ENCODE data around the gene DENND2A.
"Not testable (repeated sequence)": the region's sequence is repeated elsewhere in the genome, so short reads cannot be mapped to it uniquely, and the experiment has no call there.

DENND2A gene

DNA sequence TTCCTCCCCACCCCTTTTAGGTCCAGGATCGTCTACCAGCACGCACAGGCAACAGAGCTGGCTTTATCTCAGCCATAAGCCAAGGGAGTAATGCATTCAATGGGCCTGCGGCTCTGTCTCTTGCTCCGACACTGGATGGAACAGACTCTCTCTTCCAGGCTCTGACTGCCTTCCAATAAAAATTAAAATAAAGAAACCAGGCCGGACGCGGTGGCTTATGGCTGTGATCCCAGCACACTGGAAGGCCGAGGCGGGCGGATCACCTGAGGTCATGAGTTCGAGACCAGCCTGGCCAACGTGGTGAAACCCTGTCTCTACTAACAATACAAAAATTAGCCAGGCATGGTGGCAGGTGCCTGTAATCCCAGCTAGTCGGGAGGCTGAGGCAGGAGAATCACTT, 4.1 kb upstream of the DENND2A start:
- not testable (repeated sequence) for DNase-seq

DNA sequence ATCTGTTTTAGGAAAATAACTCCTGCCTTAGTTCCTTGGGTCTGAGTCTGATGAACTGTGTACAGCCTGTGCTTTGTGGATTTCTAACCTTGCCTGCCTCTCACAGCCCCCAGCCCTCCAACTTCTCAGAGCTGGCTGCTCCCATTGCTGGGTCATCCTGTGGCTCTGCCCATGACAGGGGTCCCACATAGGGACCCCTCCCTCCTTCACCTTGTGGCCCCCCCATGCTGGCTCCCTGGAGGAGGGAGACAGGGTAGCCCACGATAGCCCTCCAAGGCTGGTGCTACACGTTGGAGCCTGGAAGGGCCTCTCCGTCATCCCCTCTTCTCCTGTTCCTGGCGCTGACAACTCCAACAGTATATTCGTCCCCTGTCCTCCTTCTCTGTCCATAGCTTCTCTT, 2.8 kb upstream of the DENND2A start:
- DNase-seq: no peak

DNA sequence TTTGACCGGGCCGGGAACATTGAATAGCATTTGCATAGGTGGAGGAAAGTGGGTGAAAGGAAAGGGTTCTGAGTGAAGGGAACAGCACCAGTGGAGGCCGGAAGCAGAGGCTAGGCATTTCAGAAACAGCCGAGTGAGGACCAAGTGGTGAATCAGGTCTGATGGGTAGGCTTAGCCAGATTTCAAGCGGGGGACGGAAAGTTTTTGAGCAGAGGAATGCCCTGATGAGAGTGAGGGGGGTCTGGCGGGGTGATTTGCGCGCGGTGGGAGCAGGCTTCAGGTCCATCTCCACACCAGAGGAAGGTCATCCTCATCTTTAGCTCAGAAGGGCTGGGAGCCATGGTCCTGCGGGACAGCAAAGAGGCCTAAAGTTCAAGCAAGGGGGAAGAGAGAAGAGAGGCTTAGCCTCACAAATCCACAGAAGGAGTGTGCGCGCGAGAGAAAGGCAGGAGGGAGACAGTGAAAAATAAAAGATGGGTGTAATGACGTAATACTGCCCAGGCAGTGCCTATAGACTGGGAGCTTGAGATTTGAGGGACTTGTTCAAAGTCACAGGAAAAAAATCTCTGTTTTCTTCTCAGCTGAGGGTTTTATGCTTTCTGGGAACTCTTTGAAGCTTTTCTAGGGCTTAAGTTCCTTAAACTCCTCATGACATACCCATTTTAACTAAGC, 1.0 kb upstream of the DENND2A start:
- no peak for DNase-seq

DNA sequence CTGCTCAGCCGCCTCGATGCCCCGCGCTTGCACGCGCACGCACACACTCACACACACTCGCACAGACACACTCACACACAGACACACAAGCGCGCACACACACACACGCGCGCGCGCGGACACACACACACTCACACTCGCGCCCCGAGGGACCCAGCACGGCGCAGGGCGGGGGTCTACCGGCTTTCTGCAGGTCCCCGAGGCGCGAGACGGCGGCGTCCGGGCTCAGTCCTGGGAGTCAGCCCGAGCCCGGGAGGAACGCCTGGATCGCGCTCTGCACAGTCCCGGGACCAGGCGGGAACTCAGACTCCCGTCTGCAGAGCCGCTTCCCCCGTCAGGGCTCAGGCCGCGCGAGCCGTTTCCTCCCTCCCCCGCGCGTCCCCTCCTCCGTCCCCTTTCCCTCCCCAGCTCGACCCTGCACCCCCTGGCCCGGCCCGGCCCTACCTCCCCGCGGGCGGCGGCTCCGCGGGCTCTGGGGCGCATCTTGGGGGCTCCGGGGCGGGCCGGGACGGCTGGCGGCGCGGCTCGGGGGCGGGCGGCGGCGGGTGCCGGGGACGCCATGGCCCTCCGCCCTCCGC, 464 bp downstream of the DENND2A start:
- peak; percentile 24 to 29 for DNase-seq

DNA sequence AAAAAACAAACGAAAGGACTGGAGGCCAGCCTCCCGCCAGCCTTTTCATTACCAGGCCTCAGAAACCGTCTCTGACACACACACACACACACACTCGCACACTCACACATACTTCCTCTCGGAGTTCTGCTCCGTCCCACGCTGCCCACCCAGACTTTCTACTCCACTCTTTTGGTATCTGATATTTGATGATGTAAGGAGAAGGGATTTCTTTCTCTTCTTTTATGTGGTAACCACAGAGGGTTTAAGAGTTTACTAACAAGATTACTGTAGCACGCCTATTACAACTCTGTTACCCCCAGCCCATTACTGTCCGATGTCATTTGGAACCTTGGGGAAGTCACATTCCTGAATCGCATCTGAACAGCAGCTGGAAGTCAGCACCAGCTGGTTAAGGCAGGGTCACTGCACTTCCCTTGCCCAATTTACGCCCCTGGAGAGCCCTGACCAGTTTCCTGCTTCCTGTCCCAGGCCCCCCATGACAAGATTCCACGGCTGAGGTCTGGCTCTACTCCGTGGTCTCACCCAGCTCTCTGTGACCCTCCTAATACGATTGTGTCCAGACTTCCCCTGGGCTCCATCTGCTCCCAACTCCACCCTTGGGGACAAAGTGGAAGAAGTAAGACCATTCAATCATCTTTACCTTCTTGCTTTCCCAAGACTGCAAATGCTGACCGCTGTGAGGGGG, 1.1 kb downstream of the DENND2A start:
- no peak for DNase-seq

DNA sequence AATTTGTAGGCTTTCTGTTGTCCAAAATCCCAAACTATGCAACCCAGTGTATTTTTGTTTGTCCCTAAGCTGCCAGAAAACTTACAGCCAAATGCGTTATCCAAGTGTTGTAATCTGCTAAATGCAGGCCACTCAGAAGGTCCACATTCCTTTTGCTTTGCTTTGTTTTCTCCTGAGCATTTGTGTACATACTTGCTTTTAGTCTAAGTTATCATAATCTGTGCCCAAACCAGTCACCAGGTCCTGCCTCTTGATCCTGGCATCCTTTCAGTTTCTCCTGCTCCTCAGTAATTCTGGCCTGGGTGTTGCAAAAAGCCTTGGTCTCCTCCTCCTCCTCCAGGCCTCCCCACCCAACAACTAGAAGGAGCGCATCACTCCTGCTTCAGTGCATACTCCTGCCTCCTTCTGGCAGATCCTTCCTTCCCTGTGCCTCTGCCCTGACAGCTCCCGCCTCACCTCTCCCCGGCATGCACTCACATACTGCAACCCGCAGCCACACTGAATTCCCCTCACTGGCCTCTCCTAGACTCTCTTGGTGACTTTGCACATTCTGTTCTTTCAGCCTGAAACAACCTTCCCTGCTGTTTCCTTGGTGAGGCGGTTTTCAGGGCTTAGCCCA, 2.3 kb downstream of the DENND2A start:
- no peak for DNase-seq

DNA sequence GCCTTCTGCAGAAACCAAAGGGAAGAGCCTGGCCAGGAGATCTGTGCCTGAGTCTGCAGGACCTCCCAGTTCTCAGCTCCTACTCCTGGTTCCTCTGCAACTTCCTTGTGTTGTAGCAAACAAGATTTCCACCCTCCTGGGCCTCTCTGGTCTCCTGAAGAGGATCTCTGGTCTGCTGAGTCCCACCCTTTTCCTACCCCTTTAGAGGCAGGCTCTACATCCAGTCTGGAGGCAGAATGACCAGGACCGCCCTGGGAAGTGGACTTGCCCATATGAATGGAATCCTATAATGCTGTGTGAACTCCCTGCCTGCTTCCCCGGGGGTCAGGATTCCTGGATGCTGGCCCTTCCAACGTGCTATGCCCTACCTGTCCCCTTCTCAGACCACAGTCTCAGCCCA, 3.2 kb downstream of the DENND2A start:
- no peak for DNase-seq

DNA sequence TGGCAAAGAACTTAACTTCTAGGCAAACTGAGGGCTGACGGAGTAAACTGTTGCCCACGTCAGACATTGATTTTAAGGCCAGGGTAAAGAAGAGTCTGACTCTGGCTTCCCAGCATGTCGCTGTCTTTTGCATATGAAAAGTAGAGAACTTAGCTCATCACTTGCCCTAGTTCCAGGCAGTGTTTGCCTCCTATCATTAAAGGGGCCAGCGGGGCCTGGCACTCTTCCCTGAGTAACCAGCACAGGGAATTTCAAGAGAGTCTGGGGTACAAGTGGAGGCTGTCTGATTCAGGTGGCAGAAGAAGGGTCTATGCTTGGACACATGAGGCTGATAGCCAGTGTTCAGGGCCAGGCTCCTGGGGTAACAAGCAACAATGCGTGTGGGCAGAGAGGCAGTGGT, 4.8 kb downstream of the DENND2A start:
- DNase-seq: no peak

DNA sequence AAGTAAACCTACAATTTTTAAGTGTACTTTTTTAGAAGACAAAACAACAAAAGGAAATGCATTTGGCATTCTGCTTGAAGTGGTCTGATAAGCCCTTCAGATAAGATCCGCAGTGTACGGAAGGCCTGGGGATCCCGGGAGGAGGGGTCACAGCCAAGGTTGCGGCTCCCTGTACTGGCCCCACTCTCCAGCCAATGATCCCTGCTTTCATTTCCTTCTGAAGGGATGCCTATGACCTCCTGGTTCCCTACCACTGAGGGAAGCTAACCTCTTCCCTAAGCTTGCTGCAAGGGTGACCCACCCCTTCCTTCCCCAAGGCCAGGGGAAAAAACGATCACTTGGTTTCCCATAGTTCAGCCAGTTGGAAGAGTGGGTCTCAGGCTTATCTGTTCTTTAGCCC, 5.3 kb downstream of the DENND2A start:
- no peak for DNase-seq

DNA sequence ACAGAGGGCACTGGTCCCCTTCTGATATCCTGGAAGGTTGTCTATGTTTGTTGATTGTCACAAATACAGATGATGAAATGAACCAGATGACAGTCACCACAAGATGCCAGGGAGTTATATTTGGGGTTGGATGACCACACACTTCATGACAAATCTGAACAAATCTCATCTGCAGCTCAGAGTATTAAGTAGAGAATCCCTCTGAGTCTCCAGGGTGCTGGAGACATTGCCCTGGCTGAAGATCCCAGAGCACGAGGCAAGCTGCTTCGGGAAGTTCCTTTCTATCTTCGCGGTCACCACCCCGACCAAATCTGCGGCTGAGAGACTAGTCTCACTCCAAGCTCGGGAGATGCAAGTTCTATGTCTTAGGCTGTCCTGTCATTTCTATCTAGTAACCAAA, 9.0 kb downstream of the DENND2A start:
- no peak for DNase-seq

DNA sequence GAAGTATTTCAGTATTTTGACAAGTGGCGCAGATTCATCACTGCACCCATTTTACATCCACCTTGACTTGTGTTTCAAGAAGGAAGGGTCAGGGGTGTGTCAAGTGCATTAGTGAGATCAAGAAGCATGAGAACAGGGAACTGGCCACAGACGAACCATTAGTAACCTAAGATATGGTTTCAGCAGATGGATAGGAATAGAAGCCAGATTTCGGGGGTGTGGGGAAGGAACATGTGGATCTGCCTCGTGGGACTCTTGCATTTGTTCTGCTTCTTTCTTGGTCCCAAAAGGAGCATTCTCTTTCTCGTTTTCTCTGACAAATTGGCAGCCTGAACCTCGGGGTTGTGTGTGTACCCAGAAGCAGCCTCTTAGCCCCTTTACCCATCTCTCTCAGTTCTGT, 9.6 kb downstream of the DENND2A start:
- DNase-seq: no peak

DNA sequence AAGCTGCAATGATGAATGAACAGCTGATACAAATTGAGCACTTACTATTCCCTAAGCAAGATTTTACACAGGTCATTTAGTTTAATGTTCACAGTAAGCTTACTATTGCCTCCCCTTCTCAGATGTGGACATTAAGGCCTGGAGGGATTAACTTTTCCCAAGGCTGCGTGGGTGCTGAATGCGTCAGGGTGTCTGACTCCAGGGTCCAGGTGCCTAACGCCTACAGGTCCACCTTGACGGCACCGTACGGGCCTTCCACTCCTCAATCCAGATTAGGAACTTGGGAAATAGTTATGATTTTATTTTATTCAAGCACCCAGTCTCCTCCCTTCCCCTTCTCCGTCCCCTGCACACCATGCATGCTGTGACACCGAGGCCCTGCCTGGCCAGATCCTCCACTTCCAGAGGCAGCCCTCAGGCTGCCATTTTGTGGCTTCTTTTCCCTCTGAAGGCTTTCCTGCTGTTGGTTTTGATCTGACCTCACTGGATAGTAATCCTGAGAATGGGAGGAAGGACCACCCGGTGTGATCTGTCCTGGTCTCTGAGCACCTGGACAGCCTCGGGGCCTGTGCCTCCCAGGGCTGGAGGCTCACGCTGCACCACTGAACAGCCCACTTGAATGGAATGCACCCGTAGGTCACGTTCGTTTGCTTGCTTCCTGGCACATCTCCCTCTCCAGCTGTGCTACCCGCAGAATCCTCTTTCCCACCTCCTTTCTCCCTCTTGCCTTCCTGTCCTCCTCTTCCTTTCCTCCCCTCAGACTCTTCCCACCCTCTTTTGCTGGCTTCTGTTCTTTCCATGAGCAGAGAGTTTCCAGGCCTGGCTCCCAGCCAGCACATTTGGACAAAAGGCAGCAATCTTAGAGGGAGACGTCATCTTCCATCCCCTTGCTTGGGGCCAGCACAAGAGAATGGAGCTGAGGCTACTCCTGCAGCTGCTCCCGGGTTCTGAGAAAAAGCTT, 14.4 kb downstream of the DENND2A start:
- DNase-seq: peak; percentile 37 to 71

DNA sequence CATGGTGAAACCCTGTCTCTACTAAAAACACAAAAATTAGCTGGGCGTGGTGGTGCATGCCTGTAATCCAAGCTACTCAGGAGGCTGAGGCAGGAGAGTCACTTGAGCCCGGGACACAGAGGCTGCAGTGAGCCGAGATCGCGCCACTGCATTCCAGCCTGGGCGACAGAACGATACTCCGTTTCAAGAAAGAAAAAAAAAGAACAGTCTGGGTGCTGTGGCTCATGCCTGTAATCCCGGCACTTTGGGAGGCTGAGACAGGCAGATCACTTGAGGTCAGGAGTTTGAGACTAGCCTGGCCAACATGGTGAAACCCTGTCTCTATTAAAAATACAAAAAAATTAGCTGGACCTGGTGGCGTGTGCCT, 15.4 kb downstream of the DENND2A start:
- not testable (repeated sequence) for DNase-seq

DNA sequence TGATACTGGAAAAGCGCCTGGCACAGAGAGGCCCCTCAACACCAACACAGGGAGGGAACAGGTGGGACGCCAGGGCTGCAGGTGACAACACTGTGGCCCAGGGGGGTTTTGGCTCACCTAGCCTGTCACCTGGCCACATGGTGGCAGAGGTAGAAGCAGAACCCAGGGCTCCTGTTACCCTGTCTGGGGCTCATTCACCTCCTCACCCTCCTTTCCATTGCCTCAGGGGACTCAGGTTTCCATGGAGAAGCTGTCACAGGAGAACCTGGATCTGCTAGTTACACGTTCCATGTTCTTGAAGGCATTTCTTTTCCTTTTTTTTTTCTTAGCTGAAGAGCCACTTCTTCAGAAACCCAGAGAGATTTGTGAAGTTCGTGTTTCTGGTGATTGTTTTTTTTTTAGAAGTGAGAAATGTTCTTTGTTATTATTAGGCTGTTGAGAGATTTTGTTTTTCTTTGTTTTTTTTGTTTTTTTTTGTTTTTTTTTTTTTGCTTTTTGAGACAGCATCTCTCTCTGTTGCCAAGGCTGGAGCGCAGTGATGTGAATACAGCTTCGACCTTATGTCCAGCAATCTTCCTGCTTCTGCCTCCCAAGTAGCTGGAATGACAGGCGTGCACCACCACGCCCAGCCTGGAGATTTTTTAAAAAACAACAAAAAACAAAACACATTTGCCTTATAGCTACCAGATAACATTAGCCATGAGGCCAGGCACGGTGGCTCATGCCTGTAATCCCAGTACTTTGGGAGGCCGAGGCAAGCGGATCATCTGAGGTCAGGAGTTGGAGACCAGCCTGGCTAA, 16.0 kb downstream of the DENND2A start:
- peak; percentile 26 to 46 for DNase-seq

DNA sequence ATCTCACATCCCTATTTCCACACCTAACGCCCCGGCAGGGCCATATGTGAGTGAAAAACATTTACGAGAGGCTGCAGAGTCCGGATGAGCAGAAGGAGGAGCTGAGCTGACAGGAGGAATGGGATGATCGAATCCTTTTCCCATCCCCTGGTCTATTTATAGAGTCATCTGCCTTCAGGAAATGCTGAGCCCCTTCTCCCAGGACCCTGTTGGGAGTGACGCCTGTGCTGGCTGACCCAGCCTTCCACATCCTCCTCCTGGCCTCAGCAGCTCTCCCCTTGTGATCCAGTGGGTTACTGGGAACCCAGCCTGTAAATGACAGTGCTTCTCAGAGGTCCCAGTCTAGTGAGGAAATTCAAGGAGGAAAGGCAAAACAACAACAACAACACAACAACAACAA, 16.6 kb downstream of the DENND2A start:
- no peak for DNase-seq

DNA sequence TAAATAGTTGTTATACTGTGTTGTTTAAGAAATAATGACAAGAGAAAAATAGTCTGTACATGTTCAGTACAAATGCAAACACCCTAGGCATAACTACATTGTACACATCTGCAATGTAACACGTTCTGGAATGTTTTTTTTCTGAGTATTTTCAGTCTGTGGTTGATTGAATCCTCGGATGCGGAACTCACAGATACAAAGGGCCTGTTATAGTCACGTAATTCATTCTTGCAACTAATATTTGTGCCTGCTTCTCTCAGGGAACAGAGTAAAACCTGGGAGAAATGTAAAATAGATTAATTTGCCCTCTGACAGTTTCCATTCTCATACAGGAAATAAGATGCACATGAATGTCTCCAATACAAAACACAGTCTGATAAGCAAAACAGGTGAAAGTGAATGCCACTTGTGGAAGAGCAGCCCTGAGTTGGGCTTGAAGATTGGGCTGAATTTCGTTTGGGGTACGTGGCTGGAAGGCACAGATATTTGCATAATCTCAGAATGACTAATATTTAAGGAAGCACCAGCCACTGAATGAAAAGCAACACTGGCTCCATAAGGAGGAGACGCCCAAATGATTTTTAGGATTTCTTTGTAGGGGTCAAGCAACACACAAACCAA, 19.1 kb downstream of the DENND2A start:
- no peak for DNase-seq

DNA sequence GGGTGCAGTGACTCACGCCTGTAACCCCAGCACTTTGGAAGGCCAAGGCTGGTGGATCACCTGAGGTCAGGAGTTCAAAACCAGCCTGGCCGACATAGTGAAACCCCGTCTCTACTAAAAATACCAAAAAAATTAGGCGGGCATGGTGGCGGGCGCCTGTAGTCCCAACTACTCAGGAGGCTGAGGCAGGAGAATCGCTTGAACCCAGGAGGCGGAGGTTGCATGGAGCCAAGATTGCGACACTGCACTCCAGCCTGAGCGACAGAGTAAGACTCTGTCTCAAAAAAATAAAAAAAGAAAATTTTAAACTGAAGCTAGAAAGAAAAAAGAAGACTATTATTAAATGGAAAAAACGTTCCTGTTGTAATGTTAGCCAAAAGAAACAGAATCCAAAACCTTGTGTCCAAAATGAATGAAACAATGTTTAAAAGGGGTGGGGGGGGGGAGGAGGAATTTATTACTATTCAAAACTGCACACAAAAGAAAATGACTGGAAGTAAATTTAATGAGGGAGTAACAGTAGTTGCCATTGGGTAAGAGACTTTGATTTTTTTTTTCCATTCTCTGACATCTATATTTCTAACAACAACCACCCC, 20.6 kb downstream of the DENND2A start:
- DNase-seq: not testable (repeated sequence)

DNA sequence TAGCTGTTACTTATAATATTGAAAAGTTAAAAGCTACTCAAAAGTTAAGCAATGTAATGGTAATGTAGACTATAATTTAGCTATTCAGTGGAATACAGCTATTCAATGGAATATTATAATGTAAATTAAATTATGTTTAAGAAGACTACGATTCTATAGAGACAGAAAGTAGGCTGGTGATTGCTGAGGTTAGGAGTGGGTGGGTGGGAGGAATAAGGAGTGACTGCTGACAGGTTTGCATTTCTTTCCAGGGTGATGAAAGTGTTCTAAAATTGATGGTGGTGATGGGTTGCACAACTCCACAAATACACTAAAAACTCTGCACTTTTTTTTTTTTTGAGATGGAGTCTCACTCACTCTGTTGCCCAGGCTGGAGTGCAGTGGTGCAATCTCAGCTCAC, 21.4 kb downstream of the DENND2A start:
- DNase-seq: no peak

DNA sequence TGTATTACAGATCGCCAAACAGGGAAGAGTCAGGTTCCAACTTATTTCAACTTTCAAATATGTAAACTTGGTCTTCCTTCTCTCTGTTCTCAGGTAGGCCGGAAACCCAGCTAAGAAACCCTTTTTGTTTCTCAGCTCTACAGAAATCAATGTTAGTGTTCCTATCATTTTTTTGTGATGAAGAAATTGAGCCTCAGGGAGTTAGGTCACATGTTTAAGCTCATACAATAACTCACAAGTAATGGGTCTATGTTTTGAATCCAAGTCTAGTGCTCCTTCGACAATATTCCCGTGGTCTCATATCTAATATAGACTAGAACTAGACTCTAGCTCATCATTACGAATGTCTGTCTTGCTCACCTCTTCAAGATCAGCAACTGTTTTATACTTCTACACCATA, 22.3 kb downstream of the DENND2A start:
- DNase-seq: no peak

DNA sequence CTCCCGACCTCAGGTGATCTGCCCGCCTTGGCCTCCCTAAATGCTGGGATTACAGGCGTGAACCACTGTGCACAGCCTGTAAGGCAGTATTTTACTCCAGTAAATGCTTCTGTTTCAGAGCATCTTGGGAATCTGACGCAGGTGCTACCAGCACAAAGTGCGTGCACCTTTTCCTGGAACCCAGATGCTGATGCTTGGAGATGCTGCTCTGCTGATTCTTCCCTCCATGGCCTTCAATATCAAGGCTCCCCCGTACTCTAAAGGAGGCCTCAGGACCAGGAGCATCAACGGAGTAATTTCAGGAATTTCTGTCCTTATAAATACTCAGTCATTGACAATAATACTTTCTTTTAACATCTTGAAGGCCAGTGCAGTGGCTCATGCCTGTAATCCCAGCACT, 23.5 kb downstream of the DENND2A start:
- DNase-seq: no peak

DNA sequence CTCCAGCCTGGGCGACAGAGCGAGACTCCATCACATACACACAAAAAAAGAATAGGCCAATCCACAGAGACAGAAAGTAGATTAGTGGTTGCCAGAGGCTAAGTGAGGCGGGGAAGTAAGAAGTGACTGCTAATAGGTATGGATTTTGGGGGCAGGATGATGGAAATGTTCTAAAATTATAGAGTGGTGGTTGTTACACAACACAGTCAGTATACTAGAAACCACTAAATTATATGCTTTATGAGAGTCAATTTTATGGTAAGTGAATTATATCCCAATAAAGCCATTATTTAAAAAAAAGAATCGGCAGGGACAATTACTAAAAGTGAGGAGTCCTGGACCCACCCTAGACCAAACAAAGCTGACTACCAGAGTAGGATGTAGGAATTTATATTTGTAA, 24.3 kb downstream of the DENND2A start:
- DNase-seq: no peak
